HepG2 (cell line): ENCODE measurements around the gene COL8A1. TPM values are rescaled to one million over a fixed set of nuclear protein-coding genes. Genes with fewer than 3 reads are reported as not detected.
A peak's percentile ranks its signal among the peaks of the same experiment; 100 is the strongest.

Experiments
- ATRX ChIP-seq: sonication (generic); formaldehyde crosslinking; IDR thresholded peaks from 2 replicates; pipeline ENCODE4 v1.4.0; 2020; ENCODE audit warnings: missing genetic modification reagents, borderline replicate concordance
- GLI4 ChIP-seq: sonication (generic); formaldehyde crosslinking; IDR thresholded peaks from 2 replicates; pipeline ENCODE4 v1.5.1; 2020; ENCODE audit warnings: missing genetic modification reagents, mild to moderate bottlenecking, moderate library complexity, borderline replicate concordance
- HOXD1 ChIP-seq: sonication (generic); formaldehyde crosslinking; IDR thresholded peaks from 2 replicates; pipeline ENCODE4 v1.5.0; 2020; ENCODE audit warnings: missing genetic modification reagents
- MIXL1 ChIP-seq: IDR thresholded peaks from 2 replicates; pipeline ENCODE4 v1.6.1; 2016
- MNT ChIP-seq: fragments of 450-650 bp; IDR thresholded peaks from 2 replicates; pipeline ENCODE4 v1.6.1; 2016
- NCOR1 ChIP-seq: fragments of 200-600 bp; sonication (generic); IDR thresholded peaks from 2 replicates; pipeline ENCODE4 v1.7.0; 2017; ENCODE audit warnings: antibody characterized with exemption, low read length, borderline replicate concordance
- NR3C1 ChIP-seq: sonication (generic); formaldehyde crosslinking; IDR thresholded peaks from 2 replicates; pipeline ENCODE4 v1.4.0; 2020; ENCODE audit warnings: missing genetic modification reagents
- POLR2G ChIP-seq: fragments of 200-400 bp; formaldehyde crosslinking; IDR thresholded peaks from 2 replicates; pipeline ENCODE4 v1.6.1; 2018; ENCODE audit warnings: mild to moderate bottlenecking, low read depth, low read length, moderate library complexity
- ZBTB2 ChIP-seq: sonication (generic); formaldehyde crosslinking; IDR thresholded peaks from 2 replicates; pipeline ENCODE4 v1.8.0; 2022; ENCODE audit warnings: low read depth, missing genetic modification reagents
- ZFP82 ChIP-seq: sonication (generic); formaldehyde crosslinking; IDR thresholded peaks from 2 replicates; pipeline ENCODE4 v1.5.1; 2020; ENCODE audit warnings: mild to moderate bottlenecking, missing genetic modification reagents, borderline replicate concordance
- ZNF12 ChIP-seq: sonication (generic); formaldehyde crosslinking; IDR thresholded peaks from 2 replicates; pipeline ENCODE4 v1.5.0; 2020; ENCODE audit warnings: missing genetic modification reagents
- ZNF235 ChIP-seq: sonication (generic); formaldehyde crosslinking; IDR thresholded peaks from 2 replicates; pipeline ENCODE4 v1.8.1; 2023; ENCODE audit warnings: mild to moderate bottlenecking, missing genetic modification reagents, borderline replicate concordance
- ZNF350 ChIP-seq: sonication (generic); formaldehyde crosslinking; IDR thresholded peaks from 2 replicates; pipeline ENCODE4 v1.4.0; 2020; ENCODE audit warnings: mild to moderate bottlenecking, low read depth, missing genetic modification reagents, borderline replicate concordance
- ZNF713 ChIP-seq: sonication (generic); formaldehyde crosslinking; IDR thresholded peaks from 2 replicates; pipeline ENCODE4 v1.4.0; 2020; ENCODE audit warnings: mild to moderate bottlenecking, missing genetic modification reagents
- ZNF883 ChIP-seq: sonication (generic); formaldehyde crosslinking; IDR thresholded peaks from 2 replicates; pipeline ENCODE4 v1.5.1; 2020; ENCODE audit warnings: mild to moderate bottlenecking, missing genetic modification reagents; ENCODE audit errors: not compliant biosample characterization
- ZSCAN31 ChIP-seq: sonication (generic); formaldehyde crosslinking; IDR thresholded peaks from 2 replicates; pipeline ENCODE4 v1.5.0; 2020; ENCODE audit warnings: low read depth, mild to moderate bottlenecking, missing genetic modification reagents
- polyA plus RNA-seq, 8 experiments: library from polyadenylated mRNA; depleted of rRNA in 3 of 8; stranded (reverse) in 7 of 8; unstranded in 1 of 8; fragments of >200 nt; fragmentation: Illumina TruSeq in 4 of 8; extraction: Trizol in 4 of 8; gene quantifications; 2 replicates each; pipeline versions ENCODE4 v1.2.1 to v1.2.3, GENCODE V29; 2011 to 2016; ENCODE audit warnings: low read depth in 4 of 8, missing spikeins in 1 of 8, mixed read lengths in 1 of 8; ENCODE audit not compliant: insufficient read depth in 1 of 8
- total RNA-seq, 5 experiments: library from RNA; depleted of rRNA; stranded (reverse); fragments of >200 nt; fragmentation: Illumina TruSeq; extraction: Trizol; gene quantifications; 2 replicates each; pipeline ENCODE4 v1.2.3, GENCODE V29; 2016; ENCODE audit warnings: low read depth in 1 of 5
- TF ChIP-seq, protein P1 (sequence below), 2 experiments: sonication (generic) in 1 of 2; formaldehyde crosslinking in 1 of 2; IDR thresholded peaks; 2 replicates each; pipeline versions ENCODE4 v1.6.1 to v1.9.0; 2014 to 2022; ENCODE audit warnings: antibody characterized with exemption in 1 of 2, borderline replicate concordance in 1 of 2, inconsistent platforms in 1 of 2, low read depth in 1 of 2, missing genetic modification reagents in 1 of 2
- TF ChIP-seq, protein P2 (sequence below): IDR thresholded peaks from 2 replicates; pipeline ENCODE4 v1.6.1; 2016; ENCODE audit warnings: low read depth

Gene COL8A1
- total and polyA plus RNA-seq, 2 of the 13 experiments (the other 11 are each of a cell fraction or from before 2014, with no cell fraction given): not detected

DNA sequence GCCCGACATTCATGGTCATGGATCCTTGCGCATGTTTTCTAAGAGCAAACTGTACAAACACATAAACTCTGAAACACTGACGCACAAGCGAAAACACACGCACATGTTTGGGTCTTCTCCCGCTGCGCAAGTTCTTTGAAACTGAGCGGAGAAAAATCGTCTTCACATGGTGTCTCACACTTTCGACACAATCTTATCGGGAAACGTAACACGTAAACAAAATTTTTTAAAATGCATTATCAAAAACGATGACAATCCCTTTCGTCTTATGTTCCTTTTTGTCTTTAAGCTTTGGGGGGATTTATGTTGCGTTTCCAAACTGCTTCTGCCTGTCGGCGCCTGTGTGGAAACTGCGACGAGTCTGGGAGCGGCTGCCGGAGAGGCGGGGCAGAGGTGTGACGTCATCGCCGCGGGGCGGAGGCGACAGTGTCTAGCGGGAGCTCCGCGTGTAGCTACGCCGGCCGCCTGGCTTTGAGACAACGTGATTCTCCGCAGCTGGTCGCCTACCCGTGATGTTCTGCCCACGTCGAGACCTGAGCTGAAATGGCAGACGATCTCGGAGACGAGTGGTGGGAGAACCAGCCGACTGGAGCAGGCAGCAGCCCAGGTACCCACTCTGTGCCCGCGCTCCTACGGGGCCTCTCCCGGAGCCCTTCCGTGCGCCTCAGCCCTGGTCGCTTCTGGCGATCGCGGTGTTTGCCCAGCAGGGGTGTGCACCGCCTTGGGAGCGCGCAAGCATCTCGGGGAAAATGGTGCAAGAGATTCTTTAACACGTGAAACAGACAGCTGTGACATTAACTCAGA, 179.2 kb downstream of the COL8A1 start, which contains the start of gene CMSS1 (continued):
- TF ChIP-seq ATRX (no peak), NCOR1 (peak; percentile 57; the same call in 1 of the 2 replicates), ZNF713 (CRISPR knock-in tag) (no peak), ZBTB2 (0 out of 2 replicates have a peak, but pooled peaks have one; percentile 35), ZNF235 (CRISPR knock-in tag) (no peak), MIXL1 (CRISPR knock-in tag) (0 out of 2 replicates have a peak, but pooled peaks have one; percentile 32), ZNF350 (CRISPR knock-in tag) (peak; percentile 68; the same call in 1 of the 2 replicates), NR3C1 (no peak), HOXD1 (peak; percentile 65), ZSCAN31 (CRISPR knock-in tag) (0 out of 2 replicates have a peak, but pooled peaks have one; percentile 50), POLR2G (peak; percentile 77), ZNF883 (CRISPR knock-in tag) (peak; percentile 46), ZFP82 (CRISPR knock-in tag) (peak; percentile 83; the same call in 1 of the 2 replicates), ZNF12 (CRISPR knock-in tag) (no peak), MNT (peak; percentile 78), GLI4 (CRISPR knock-in tag) (no peak)
- TF ChIP-seq, protein P1, sequence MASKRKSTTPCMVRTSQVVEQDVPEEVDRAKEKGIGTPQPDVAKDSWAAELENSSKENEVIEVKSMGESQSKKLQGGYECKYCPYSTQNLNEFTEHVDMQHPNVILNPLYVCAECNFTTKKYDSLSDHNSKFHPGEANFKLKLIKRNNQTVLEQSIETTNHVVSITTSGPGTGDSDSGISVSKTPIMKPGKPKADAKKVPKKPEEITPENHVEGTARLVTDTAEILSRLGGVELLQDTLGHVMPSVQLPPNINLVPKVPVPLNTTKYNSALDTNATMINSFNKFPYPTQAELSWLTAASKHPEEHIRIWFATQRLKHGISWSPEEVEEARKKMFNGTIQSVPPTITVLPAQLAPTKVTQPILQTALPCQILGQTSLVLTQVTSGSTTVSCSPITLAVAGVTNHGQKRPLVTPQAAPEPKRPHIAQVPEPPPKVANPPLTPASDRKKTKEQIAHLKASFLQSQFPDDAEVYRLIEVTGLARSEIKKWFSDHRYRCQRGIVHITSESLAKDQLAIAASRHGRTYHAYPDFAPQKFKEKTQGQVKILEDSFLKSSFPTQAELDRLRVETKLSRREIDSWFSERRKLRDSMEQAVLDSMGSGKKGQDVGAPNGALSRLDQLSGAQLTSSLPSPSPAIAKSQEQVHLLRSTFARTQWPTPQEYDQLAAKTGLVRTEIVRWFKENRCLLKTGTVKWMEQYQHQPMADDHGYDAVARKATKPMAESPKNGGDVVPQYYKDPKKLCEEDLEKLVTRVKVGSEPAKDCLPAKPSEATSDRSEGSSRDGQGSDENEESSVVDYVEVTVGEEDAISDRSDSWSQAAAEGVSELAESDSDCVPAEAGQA (IDR thresholded peaks at IDR 0.05; ENCODE audit: low read depth): peak; percentile 90
- TF ChIP-seq, protein P1 (CRISPR knock-in tag; IDR thresholded peaks at IDR 0.05; ENCODE audit: borderline replicate concordance): 0 out of 2 replicates have a peak, but pooled peaks have one; percentile 47
- TF ChIP-seq, protein P2, sequence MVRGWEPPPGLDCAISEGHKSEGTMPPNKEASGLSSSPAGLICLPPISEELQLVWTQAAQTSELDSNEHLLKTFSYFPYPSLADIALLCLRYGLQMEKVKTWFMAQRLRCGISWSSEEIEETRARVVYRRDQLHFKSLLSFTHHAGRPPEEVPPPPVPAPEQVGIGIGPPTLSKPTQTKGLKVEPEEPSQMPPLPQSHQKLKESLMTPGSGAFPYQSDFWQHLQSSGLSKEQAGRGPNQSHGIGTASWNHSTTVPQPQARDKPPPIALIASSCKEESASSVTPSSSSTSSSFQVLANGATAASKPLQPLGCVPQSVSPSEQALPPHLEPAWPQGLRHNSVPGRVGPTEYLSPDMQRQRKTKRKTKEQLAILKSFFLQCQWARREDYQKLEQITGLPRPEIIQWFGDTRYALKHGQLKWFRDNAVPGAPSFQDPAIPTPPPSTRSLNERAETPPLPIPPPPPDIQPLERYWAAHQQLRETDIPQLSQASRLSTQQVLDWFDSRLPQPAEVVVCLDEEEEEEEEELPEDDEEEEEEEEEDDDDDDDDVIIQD (CRISPR knock-in tag): peak; percentile 46; the same call in 1 of the 2 replicates
